GM18867 (cell line): ENCODE results near the gene SYT8.

Source experiments
- ATAC-seq: cut with Tn5 transposase; IDR thresholded peaks from one replicate; pipeline ENCODE4 v1.9.1; 2021; ENCODE audit warnings: mild to moderate bottlenecking, moderate library complexity; ENCODE audit not compliant: unreplicated experiment

The SYT8 gene

GRCh38 chr11:1857064-1857463 is 22.3 kb downstream of the SYT8 start:
- ATAC-seq, result no peak

- no peak for ATAC-seq
Observed at GRCh38 chr11:1858154-1858553, 23.4 kb downstream of the SYT8 start.

- ATAC-seq, result no peak
Observed at GRCh38 chr11:1858576-1858975, 23.8 kb downstream of the SYT8 start.

GRCh38 chr11:1859004-1859403 is 24.2 kb downstream of the SYT8 start:
- ATAC-seq, result no peak

GRCh38 chr11:1860108-1860507 is 25.3 kb downstream of the SYT8 start:
- ATAC-seq, result no peak

GRCh38 chr11:1861435-1862411 is 26.9 kb downstream of the SYT8 start:
- no peak for ATAC-seq

- ATAC-seq, result no peak
Observed at GRCh38 chr11:1862588-1863351, 28.0 kb downstream of the SYT8 start.

- ATAC-seq, result no peak
Observed at GRCh38 chr11:1863352-1864216, 28.8 kb downstream of the SYT8 start.

GRCh38 chr11:1864231-1864630 is 29.4 kb downstream of the SYT8 start:
- no peak for ATAC-seq

- ATAC-seq, result no peak
Observed at GRCh38 chr11:1864831-1865665, 30.3 kb downstream of the SYT8 start.

- no peak for ATAC-seq
Observed at GRCh38 chr11:1866226-1866625, 31.4 kb downstream of the SYT8 start.

- ATAC-seq, result no peak
Observed at GRCh38 chr11:1866776-1867175, 32.0 kb downstream of the SYT8 start.

- no peak for ATAC-seq
Observed at GRCh38 chr11:1867381-1867780, 32.6 kb downstream of the SYT8 start.

GRCh38 chr11:1868056-1868635 is 33.4 kb downstream of the SYT8 start:
- no peak for ATAC-seq

- no peak for ATAC-seq
Observed at GRCh38 chr11:1868636-1869291, 34.0 kb downstream of the SYT8 start.

- ATAC-seq, result no peak
Observed at GRCh38 chr11:1869427-1870325, 34.9 kb downstream of the SYT8 start.

GRCh38 chr11:1870326-1870696 is 35.5 kb downstream of the SYT8 start:
- no peak for ATAC-seq
